HEK293 (cell line): ENCODE results near the gene LDLR.

Experiments used
- CTCF ChIP-seq: fragments of 450-650 bp; formaldehyde crosslinking; IDR thresholded peaks from 2 replicates; pipeline ENCODE4 v1.5.1; 2016; ENCODE audit warnings: missing biosample characterization, missing genetic modification characterization
- HOXA7 ChIP-seq: sonication (generic); formaldehyde crosslinking; IDR thresholded peaks from 2 replicates; pipeline ENCODE4 v1.8.1; 2022; ENCODE audit warnings: missing genetic modification reagents, borderline replicate concordance
- KLF10 ChIP-seq: fragments of 450-650 bp; IDR thresholded peaks from 2 replicates; pipeline ENCODE4 v1.5.1; 2018; ENCODE audit warnings: missing biosample characterization, mild to moderate bottlenecking, missing genetic modification characterization
- ZBTB1 ChIP-seq: fragments of 450-650 bp; formaldehyde crosslinking; IDR thresholded peaks from 2 replicates; pipeline ENCODE4 v1.5.1; 2016; ENCODE audit warnings: missing biosample characterization, missing genetic modification characterization
- ZBTB10 ChIP-seq: fragments of 450-650 bp; formaldehyde crosslinking; IDR thresholded peaks from 2 replicates; pipeline ENCODE4 v1.5.1; 2016; ENCODE audit warnings: missing biosample characterization, missing genetic modification characterization
- ZNF133 ChIP-seq: fragments of 450-650 bp; formaldehyde crosslinking; IDR thresholded peaks from 2 replicates; pipeline ENCODE4 v1.5.1; 2016; ENCODE audit warnings: missing biosample characterization, missing genetic modification characterization
- ZNF280D ChIP-seq: fragments of 450-650 bp; formaldehyde crosslinking; IDR thresholded peaks from 2 replicates; pipeline ENCODE4 v1.5.1; 2016; ENCODE audit warnings: missing biosample characterization, missing genetic modification characterization
- ZNF639 ChIP-seq: fragments of 450-650 bp; formaldehyde crosslinking; IDR thresholded peaks from 2 replicates; pipeline ENCODE4 v1.5.1; 2016; ENCODE audit warnings: missing biosample characterization, missing genetic modification characterization
- ZNF645 ChIP-seq: fragments of 450-650 bp; formaldehyde crosslinking; IDR thresholded peaks from 2 replicates; pipeline ENCODE4; 2016; ENCODE audit warnings: missing biosample characterization, missing genetic modification characterization
- ZNF704 ChIP-seq: fragments of 450-650 bp; formaldehyde crosslinking; IDR thresholded peaks from 2 replicates; pipeline ENCODE4 v1.5.1; 2016; ENCODE audit warnings: missing biosample characterization, missing genetic modification characterization
- ZSCAN23 ChIP-seq: fragments of 450-650 bp; formaldehyde crosslinking; IDR thresholded peaks from 2 replicates; pipeline ENCODE4 v1.5.1; 2016; ENCODE audit warnings: missing biosample characterization, missing genetic modification characterization

- TF ChIP-seq ZSCAN23, result no peak
- TF ChIP-seq CTCF (tag by site-specific recombination), result no peak
- TF ChIP-seq HOXA7 (CRISPR knock-in tag), result no peak
- TF ChIP-seq ZNF280D (tag by site-specific recombination), result no peak
- TF ChIP-seq KLF10 (tag by site-specific recombination), result no peak
- TF ChIP-seq ZNF704, result no peak
- no peak for TF ChIP-seq ZBTB10 (tag by site-specific recombination)
- TF ChIP-seq ZNF639 (tag by site-specific recombination), result no peak
- TF ChIP-seq ZNF645, result no peak
- no peak for TF ChIP-seq ZNF133 (tag by site-specific recombination)
- no peak for TF ChIP-seq ZBTB1 (tag by site-specific recombination)
Measured at GRCh38 chr19:11063434-11063833, 25.8 kb upstream of the LDLR start.
